Measurements from ENCODE around the gene TMEM222.

Gene TMEM222

DNA sequence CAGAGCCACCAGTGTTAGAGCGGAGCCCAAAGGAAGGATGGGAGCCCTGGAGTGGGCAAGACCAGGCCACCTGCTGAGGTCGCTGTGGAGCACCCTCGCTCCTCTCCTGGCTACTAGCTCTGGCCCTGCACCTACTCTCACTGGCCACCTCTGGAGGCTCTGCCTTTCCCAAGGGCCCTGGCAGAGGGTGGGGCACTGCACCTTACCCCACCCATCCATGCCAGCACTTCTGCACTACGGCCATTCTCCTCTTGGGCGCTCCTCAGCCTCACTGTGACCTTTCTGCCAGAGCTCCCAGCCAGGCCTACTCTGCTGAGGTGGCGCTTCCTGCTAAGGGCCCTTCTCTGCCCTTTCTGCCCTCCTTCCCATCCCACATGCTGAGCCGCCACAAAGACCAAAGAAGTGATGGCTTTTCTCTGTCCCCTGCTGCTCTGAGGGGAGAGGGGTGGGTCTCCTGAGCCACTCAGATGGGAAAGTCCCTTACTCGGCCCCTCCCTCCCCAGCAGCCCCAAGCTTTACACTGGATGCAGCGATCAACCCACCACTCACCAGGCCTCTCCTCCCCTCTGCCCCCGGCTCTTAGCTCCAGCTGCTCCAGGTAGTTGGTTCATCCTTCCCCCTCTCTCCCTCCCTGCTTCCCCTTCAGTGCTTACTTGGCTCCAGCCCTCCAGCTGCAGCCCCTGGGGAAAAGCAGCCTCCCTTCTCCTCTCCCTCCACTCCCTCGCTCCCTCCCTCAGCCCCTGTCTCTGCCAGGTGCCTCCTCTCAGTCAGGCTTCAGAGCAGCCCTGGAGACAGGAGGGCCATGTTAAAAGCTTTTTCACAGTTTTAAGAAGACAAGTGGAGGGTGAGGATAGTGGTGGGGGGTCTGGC is 14.8 kb upstream of the TMEM222 start:
- DNase-seq, result no peak

DNA sequence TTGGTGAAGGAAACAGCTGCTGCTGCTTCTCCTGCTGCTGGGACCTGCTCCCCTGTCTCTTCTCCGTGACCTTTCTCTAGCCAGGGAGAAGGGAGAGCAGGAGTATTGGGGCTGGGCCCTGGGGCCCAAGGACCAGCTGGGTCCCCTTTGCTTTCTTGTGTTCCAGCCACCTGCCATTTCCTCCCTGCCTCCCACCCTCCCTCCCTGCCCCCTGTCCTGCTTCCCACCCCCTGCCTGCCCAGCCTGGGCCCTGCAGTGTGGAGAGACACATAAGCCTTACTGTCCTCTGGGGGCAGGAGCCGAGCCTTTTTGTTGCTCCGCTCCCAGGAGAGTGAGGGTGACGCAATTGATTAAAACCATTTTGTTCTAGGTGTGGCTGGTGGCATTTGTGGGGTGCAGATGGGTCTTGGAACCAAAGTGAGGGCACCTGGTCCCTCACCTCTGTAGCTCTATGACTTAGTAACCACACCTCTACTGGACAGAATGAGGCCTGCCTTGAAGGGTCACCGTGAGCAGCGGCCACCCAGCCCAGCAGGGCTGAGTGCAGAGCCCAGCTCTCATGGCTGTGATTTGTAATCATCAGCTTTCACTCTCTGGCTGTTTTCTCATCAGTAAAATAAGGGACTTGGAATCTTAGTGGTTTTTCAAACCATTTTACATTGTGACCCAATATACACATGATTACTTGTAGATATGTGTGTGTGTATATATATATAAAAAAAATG is 13.9 kb upstream of the TMEM222 start:
- DNase-seq, result no peak

DNA sequence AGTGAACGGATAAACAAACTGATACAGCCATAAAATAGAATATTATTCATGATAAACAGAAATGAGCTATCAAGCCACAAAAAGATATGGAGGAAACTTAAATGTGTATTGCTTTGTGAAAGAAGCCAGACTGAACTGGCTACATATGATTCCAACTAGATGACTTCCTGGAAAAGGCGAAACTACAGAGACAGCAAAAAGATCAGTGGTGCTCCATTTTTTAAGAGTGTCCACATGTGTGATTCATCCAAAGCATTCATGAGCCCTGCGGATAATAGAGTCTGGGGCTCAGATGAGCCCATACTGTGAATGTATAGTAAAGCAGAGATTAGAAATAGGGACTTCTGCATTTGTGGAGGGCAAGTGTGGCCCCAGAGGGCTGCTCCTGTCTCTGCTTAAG is 7.8 kb upstream of the TMEM222 start:
- no peak for DNase-seq

DNA sequence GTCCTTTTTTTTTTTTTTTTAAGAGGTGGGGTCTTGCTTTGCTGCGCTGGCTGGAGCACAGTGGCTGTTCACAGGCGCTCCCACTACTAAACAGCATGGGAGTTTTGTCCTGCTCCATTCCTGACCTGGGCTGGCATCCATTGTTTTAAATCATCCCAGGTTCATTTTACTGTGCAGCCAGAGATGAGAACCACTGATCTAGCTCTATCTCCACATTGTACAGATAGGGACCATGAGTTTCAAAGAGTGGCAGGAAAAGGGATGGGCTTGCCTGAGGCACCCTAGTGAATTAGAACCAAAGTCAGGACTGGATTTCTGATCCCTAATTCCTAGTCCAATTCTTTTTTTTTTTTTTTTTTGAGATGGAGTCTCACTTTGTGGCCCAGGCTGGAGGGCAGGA is 7.2 kb upstream of the TMEM222 start:
- DNase-seq, result no peak

DNA sequence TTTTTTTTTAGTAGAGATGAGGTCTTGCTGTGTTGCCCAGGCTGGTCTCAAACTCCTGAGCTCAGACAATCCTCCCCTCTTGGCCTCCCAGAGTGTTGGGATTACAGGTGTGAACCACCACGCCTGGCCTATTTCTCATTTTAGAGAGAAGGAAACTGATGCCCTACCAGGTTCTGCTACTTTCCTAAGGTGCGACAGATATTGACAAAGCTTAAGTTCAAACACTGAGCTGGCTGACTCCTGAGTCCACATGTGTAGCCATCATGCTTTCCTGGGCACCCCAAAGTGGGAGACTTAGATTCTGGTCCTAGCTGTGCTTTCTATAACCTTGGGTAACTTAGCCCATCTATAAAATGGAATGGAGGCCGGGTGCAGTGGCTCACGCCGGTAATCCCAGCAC is 5.1 kb upstream of the TMEM222 start:
- no peak for DNase-seq

DNA sequence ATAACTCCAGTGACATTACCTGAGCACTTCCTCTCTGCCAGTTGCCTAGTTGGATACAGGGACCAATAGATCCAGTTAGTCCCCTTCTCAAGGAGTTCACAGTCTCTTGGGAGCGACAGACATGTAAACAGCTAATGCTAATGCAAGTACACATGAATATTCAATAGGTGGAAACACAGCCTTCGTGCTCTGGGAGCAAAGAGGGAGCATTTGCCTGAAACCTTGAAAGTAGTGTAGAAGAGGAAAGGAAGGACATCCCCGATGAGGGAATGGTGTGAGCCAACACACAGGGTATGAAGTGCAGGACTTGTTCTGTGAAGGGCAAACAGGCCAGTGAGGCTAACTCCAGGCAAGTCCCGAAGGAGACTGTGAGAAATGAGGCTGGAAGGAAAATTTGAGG is 3.8 kb upstream of the TMEM222 start:
- no peak for DNase-seq

DNA sequence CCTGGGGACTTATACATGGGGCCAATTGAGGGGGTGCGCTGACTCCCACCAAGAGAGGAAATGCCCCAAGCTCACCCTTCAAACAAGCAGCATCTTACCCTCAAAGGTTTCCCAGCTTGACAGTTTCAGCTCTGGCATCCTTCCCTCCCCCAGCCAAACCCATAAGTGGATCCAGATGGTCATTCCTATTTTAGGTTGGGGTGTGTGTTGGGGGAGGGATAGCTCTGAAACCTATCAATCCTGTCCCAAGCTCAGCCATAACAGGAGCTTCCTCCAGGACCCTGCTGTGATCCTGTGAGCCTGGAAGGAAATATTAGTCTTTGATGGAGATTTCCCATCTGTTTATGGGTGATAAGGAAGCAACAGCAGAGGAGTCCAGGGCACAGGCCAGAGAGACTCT is 3.4 kb upstream of the TMEM222 start:
- no peak for DNase-seq

DNA sequence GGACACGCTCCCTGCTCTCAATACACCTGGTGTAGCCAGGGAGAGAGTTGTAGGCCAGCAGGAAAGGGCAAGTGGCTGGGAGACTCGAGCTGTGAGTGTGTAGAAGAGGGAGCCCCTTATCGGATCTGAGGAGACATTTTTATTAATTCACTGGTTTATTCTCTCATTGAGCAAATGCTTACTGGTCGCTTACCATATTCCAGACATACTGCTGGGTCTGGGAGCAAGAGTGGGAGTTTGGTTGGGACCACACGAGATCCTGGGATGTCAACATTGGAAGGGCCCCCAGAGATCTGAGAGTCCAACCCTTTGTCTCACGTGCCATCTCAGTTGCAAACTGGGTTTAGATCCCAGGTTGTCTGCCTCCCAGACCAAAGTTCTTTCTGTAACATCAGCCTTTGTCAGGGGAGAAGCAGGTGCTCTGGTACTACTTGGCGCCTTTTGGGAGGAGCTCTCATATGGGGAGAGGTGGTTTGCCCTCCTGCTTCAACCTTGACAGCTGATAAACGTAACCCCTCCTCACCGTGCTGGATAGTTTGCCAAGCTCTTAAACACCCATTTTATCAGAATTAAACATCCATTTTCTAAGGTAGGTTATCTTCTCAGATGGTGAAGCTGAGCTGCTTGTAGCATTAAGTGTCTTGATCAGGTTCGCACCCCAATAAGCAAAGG is 742 bp downstream of the TMEM222 start:
- no peak for DNase-seq

DNA sequence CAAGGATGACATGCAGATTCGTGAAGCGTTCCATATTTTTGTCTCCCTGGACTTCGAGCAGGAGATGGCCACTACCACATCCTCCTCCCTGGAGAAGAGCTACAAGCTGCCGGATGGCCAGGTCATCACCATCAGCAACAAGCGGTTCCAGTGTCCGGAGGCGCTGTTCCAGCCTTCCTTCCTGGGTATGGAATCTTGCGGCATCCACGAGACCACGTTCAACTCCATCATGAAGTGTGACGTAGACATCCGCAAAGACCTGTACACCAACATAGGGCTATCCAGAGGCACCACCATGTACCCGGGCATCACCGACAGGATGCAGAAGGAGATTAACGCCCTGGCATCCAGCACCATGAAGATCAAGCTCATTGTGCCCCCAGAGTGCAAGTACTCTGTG is 3.3 kb downstream of the TMEM222 start:
- no peak for DNase-seq

DNA sequence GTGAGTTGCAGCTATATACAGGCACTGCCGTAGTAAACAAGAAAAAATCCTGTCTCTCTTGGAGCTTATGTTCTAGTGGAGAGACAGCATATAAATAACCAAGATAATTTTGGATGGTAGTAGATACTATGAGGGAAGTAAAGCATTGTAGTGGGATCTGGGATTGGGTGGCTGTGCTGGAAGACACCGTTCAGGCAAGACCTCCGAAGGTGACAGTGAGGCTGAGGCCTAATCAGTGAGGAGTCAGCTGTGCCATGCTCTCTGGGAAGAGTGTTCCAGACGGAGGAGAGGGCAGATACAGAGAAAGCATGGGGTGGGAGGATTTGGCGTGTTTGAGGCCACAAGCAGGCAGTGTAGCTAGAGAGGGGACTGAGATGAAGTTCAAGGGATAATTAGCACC is 6.0 kb downstream of the TMEM222 start:
- DNase-seq, result no peak

DNA sequence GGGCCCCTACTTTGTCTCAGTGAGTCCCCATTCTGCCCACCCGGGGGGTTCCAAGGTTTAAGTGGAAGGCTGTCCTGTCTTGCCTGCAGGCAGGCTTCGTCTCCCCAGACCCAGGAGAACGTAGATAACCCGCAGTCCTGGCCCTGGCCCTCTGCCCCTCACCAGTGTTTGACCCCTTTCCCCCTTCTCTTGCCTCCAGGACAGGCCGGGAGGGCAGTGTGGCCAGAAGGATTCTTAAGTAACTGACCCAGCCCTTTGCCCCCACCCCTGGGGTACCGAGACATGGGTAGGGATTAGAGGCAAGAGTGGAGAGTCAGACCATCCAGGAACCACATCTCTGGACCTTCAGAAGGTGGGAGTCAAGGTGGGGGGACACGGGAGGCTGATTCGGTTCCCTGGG is 8.8 kb downstream of the TMEM222 start:
- no peak for DNase-seq

DNA sequence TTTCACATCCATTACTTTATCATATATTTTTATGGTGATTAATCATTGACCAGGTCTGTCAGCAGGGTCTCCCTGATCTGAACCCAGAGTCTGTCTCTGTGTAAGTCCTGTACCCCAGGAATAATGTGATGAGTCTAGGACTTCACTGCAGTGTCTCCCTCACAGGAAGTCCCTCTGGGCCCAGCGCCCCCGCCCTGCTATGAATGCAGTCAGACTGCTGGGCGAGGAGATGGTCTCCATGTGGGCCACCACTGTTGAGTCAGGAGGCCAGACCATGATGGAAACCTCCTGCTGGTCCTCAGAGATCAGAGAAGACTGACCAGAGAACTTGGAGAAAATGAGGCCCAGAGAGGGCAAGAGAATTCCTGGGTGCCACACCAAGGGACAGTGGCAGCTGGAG is 9.5 kb downstream of the TMEM222 start:
- no peak for DNase-seq

DNA sequence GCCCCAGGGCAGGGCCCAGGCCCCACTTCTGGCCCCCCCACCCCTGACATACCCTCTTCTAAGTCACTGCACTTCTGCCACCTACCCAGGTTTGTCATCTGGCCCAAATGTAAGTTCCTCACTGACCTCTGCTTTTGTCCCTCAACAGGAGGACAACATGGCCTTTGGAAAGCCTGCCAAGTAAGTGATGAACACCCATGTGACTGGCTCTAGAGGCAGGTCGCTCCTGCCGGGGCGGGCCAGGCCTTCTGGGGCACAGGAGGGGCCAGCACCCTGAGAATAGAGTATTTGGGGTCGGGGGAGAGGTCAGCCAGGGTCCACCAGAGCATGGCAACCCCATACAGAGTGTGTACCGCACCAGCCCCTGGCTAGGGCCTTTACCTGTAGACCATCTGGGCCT is 10.0 kb downstream of the TMEM222 start:
- no peak for DNase-seq

DNA sequence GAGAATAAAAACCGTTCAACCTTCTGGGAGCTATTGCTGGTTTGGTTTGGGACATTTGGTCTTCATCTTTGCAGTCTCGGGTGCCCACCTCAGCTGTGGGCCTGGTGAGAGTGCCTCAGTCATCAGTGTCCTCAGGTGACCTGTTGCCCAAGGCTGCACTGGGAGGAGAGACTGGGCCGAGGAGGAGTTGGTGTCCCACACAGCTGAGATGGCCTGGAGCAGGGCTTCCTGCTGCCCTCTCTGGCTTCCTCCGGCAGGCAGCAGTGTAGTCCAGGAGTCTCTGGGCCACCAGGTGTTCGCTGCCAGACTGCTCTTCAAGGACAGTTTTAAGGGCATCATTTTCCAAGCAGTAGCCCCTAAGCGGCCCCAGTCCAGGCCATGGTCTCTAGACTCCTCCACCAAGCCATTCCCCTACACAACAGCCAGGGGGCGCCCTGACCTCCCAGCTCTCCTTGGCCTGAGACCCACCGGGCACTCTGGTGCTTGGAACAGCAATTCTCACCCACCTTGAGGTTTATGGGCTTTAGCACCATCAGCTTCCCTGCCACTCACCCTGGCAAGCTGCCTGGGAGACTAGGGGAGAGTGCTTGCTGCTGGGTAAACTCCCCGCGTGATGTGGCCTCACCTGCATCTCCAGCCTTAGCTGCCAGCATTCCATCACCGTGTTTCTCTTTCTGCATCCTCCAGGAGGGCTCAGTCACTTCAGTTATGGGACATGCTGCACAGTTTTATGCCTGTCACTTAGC is 10.7 kb downstream of the TMEM222 start:
- peak; percentile 17 to 21 for DNase-seq

DNA sequence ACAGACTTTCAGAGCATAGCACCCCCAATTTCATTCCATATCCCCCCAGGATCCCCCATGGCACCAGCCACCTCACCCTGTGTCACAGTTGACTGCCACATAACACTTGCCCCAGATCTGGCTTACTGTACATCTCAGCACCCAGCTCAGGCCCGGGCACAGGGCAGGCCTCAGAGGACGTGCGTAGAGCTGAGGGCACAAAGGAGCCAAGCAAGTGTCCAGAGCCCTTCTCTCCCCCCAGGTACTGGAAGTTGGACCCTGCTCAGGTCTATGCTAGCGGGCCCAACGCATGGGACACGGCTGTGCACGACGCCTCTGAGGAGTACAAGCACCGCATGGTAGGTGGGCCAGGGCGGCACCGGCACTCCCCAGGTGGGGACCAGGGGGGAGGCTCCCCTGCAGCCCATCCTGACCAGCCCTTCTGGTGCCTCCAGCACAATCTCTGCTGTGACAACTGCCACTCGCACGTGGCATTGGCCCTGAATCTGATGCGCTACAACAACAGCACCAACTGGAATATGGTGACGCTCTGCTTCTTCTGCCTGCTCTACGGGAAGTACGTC is 11.8 kb downstream of the TMEM222 start:
- DNase-seq, result no peak

DNA sequence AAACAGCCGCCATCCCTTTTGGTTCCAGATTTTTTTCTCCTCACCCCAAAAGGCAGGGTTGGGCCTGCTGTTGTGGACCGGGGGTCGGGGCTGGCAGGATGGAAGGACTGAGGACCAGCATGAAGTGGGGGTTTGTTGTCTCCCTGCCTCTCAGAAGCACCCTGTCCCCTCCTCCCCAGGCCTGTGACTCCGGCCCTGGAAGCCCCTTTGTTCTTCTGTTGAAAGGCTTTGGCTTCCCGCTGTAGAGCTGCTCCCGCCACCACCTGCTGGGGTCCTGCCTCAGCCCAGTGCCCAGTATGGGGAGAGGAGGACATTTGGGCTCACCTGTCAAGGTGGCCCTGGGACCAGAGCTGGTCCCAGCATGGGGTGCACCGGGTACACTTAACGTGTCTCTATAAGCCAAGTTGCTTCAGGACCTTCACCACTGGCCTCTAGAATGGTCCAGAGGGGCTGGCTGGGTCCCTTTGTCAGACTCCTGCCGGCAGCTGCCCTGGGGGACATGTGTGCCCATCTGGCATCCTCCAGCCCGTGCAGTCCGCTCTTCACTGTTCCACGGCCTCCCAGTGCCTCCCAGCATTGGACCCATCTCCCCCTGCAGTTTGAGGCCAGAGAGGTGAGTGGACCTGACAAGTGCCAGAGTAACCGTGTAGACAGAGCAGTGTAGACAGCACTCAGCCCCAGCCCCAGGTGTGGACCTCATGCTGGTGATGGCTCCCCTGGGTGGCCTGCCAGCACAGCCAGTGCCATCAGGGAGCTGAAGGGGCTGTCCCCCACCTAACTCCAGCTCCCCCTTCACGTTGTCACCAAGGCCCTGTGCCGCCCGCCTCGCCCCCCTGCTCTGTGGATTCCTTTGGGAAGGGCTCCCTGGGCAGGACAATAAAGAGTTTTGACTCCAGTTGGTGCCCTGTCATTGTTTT is 13.8 kb downstream of the TMEM222 start:
- no peak for DNase-seq

DNA sequence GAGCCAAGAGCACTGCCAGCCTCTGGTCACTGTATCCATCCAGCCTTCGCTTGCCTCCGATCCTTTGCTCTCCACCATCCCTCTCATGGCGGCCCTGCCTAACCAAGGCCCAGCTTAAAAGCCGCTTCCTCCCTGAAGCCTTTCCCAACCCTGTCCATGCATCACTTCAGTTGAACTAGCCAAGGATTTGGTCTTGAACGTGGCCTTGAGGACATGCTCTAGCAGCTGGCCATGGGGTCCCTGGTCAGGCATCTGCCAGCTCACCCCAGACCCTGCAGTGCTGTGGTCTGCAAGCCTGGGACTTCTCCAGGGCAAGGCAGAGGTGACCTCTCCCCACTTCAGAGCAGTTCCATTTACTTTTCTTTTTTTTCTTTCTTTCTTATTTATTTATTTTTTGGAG is 14.8 kb downstream of the TMEM222 start:
- no peak for DNase-seq

DNA sequence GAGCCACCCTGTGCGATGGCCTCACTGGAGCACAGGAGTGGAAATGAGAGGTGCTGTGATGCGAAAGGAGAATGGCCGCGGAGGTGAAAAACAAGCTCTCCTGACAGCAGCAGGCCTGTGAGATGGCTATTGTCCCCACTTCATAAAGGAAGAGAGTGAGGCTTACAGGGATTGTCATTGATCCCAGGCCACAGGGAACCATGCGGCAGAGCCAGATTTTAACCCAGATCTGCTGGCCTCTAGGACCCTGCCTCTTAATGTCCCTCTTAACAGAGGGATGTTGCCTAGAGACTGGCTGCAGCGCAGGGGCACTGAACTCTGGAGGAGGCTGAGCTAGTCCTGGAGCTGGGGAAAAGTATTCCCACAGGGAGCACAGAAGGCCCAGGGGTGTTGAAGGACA is 16.8 kb downstream of the TMEM222 start:
- DNase-seq, result no peak

DNA sequence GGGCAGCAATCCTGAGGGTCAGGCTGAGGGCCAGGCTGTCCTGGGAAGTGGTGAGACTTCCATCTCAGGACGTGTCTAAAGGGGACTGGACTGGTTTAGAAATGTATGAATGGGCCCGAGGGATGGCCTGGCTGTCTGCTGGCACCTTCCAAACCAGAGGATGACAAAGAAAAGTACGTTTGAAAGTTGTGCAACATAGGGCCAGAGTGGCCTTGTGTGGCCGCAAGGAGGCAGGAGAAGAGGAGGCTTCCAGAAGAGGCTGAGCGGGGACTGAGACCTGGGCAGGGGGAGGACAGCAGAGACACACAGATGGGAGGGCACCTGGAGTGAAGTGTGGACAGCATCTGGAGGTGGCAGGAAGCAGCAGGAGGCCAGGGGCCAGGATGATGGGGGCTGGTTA is 17.2 kb downstream of the TMEM222 start:
- DNase-seq, result no peak

DNA sequence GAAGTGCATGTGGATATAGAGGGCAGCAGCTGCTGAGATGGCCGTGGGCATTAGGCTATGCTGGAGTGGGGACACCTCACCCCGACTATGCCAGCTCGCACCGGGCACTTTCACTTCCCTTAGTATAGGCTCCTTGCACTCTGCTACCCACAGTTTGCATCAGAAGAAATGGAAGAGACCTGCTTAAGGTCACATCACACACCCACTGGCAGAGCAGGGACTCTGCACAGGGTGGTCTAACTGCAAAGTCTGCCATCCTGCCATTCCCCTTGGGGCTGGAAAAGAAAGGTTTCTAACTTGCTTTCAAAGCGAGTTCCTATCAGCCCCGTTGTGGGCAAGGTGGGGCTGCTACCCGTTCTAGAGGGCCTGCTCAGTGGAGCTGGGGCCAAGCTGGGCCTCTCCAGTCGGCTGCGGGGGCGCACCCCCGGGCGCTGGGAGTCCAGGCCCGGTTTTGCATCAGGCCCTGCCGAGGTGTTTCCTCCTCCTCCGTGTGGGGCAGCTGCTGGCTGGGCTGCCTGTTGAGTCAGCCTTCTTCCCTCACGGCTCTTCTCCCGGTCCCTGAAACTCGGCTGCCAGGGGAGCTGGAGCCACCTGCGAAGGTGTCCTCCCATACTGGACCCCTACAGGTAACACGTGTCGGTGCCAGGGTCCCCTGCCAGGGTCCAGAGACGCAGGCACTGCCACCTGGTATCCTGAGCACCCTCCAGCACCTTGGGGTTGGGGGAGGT is 19.7 kb downstream of the TMEM222 start, which contains the start of gene SYTL1:
TSS of gene SYTL1 (plus strand) at position 498 of the 728 bp plus-strand sequence. CDS start 3,313 bp downstream, outside the sequence.
- peak; percentile 62 to 68 for DNase-seq

DNA sequence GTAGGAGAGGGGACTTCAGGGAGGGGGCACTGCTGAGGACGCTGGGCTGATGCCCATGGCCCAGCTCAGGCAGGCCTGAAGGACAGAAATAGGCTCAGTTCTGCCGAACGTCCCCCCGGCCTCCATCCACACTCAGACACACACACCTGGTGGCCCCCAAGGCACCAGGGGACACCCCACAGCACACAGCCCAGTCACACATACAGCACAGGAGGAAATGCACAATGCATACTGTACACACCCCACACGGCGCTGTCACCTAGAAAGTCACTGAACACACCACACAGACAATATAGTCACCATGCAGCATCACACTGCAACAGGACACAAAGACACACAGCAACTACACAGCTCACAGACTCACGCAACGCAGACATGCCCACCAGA is 20.4 kb downstream of the TMEM222 start:
- DNase-seq, result no peak
